H9 (cell line): ENCODE measurements around the gene SLC7A5. TPM values are rescaled to one million over a fixed set of nuclear protein-coding genes. Genes with fewer than 3 reads are reported as not detected.

Source experiments
- DNase-seq: peaks from one replicate; pipeline ENCODE4 v3.0.0-alpha.2; 2017
- H2AFZ ChIP-seq: one replicate; pipeline ENCODE4 v1.6.1; 2013; ENCODE audit warnings: mild to moderate bottlenecking, low read length, control low read depth, moderate library complexity
- H2AK5ac ChIP-seq: 2 replicates; pipeline ENCODE4 v1.6.1; 2013; ENCODE audit warnings: low read length, control low read depth, mixed read lengths; ENCODE audit not compliant: insufficient read length
- H2BK120ac ChIP-seq: one replicate; pipeline ENCODE4 v1.6.1; 2013; ENCODE audit warnings: low read depth, mild to moderate bottlenecking, low read length, control low read depth, inconsistent platforms; ENCODE audit not compliant: poor library complexity, severe bottlenecking
- H2BK12ac ChIP-seq: 2 replicates; pipeline ENCODE4 v1.6.1; 2013; ENCODE audit warnings: low read length, control low read depth, mixed read lengths, low read depth; ENCODE audit not compliant: insufficient read length
- H2BK15ac ChIP-seq: 2 replicates; pipeline ENCODE4 v1.6.1; 2013; ENCODE audit warnings: low read depth, low read length, control low read depth
- H2BK20ac ChIP-seq: one replicate; pipeline ENCODE4 v1.6.1; 2013; ENCODE audit warnings: low read depth, mild to moderate bottlenecking, low read length, control low read depth, inconsistent platforms; ENCODE audit not compliant: poor library complexity, severe bottlenecking
- H2BK5ac ChIP-seq: 2 replicates; pipeline ENCODE4 v1.6.1; 2013; ENCODE audit warnings: low read length, control low read depth, mixed read lengths; ENCODE audit not compliant: insufficient read length
- H3K14ac ChIP-seq: 2 replicates; pipeline ENCODE4 v1.6.1; 2013; ENCODE audit warnings: low read length, control low read depth; ENCODE audit not compliant: insufficient read depth
- H3K18ac ChIP-seq: 2 replicates; pipeline ENCODE4 v1.6.1; 2013; ENCODE audit warnings: low read depth, mild to moderate bottlenecking, mixed read lengths, low read length, control low read depth; ENCODE audit not compliant: insufficient read length
- H3K23ac ChIP-seq: 2 replicates; pipeline ENCODE4 v1.6.1; 2013; ENCODE audit warnings: low read length, control low read depth, mixed read lengths, low read depth; ENCODE audit not compliant: insufficient read length
- H3K23me2 ChIP-seq: 2 replicates; pipeline ENCODE4 v1.6.1; 2013; ENCODE audit warnings: low read depth, mild to moderate bottlenecking, mixed read lengths, low read length, control low read depth; ENCODE audit not compliant: insufficient read length, poor library complexity, severe bottlenecking
- H3K27ac ChIP-seq: 2 replicates; pipeline ENCODE4 v1.5.1; 2013; ENCODE audit warnings: low read length, control low read depth, mixed read lengths, low read depth; ENCODE audit not compliant: insufficient read length
- H3K27me3 ChIP-seq: 2 replicates; pipeline ENCODE4 v1.6.1; 2013; ENCODE audit warnings: low read length, control low read depth, inconsistent platforms; ENCODE audit not compliant: insufficient read depth
- H3K4ac ChIP-seq: 2 replicates; pipeline ENCODE4 v1.6.1; 2013; ENCODE audit warnings: low read depth, mild to moderate bottlenecking, control low read depth, inconsistent platforms, low read length, moderate library complexity
- H3K4me1 ChIP-seq: 2 replicates; pipeline ENCODE4 v1.6.1; 2013; ENCODE audit warnings: low read length, control low read depth, inconsistent platforms; ENCODE audit not compliant: insufficient read depth
- H3K4me2 ChIP-seq: 2 replicates; pipeline ENCODE4 v1.6.1; 2013; ENCODE audit warnings: low read length, control low read depth, mixed read lengths; ENCODE audit not compliant: insufficient read length, insufficient read depth
- H3K56ac ChIP-seq: 2 replicates; pipeline ENCODE4 v1.6.1; 2013; ENCODE audit warnings: low read depth, mild to moderate bottlenecking, mixed read lengths, low read length, control low read depth; ENCODE audit not compliant: insufficient read length
- H3K79me1 ChIP-seq: 2 replicates; pipeline ENCODE4 v1.6.1; 2013; ENCODE audit warnings: low read depth, mild to moderate bottlenecking, moderate library complexity, low read length, control low read depth, inconsistent platforms; ENCODE audit not compliant: insufficient read depth, poor library complexity, severe bottlenecking
- H3K79me2 ChIP-seq: 2 replicates; pipeline ENCODE4 v1.6.1; 2013; ENCODE audit warnings: low read length, control low read depth, inconsistent platforms; ENCODE audit not compliant: insufficient read depth
- H3K9ac ChIP-seq: 2 replicates; pipeline ENCODE4 v1.6.1; 2013; ENCODE audit warnings: low read length, control low read depth, mixed read lengths; ENCODE audit not compliant: insufficient read length; ENCODE audit errors: extremely low read depth
- H3K9me3 ChIP-seq: one replicate; pipeline ENCODE4 v1.6.1; 2013; ENCODE audit warnings: low read depth, low read length, inconsistent platforms; ENCODE audit not compliant: control insufficient read depth
- H3T11ph ChIP-seq: one replicate; pipeline ENCODE4 v1.6.1; 2013; ENCODE audit warnings: mild to moderate bottlenecking, low read length, control low read depth, inconsistent platforms
- H4K20me1 ChIP-seq: one replicate; pipeline ENCODE4 v1.6.1; 2013; ENCODE audit not compliant: control insufficient read depth, insufficient read length, insufficient read depth
- H4K5ac ChIP-seq: 2 replicates; pipeline ENCODE4 v1.6.1; 2013; ENCODE audit warnings: low read depth, mild to moderate bottlenecking, mixed read lengths, low read length, control low read depth; ENCODE audit not compliant: insufficient read length
- H4K8ac ChIP-seq: replicated peaks from 2 replicates; pipeline ENCODE4 v1.6.1; 2013; ENCODE audit warnings: low read length, control low read depth, mixed read lengths, low read depth; ENCODE audit not compliant: insufficient read length
- H4K91ac ChIP-seq: 2 replicates; pipeline ENCODE4 v1.6.1; 2013; ENCODE audit warnings: low read depth, mild to moderate bottlenecking, moderate library complexity, mixed read lengths, low read length, control low read depth; ENCODE audit not compliant: insufficient read length
- H3K27ac Mint-ChIP-seq, 3 experiments: 2 replicates in 2 of 3; 3 replicates in 1 of 3; pipeline ENCODE4 v1.8.0; 2020 to 2021; ENCODE audit warnings: mixed read lengths in 3 of 3, mild to moderate bottlenecking in 1 of 3, moderate library complexity in 1 of 3
- H3K27me3 Mint-ChIP-seq: 2 replicates; pipeline ENCODE4 v1.8.0; 2021; ENCODE audit warnings: low read depth, mild to moderate bottlenecking, moderate library complexity, mixed read lengths
- H3K36me3 Mint-ChIP-seq, 3 experiments: 2 replicates in 2 of 3; 3 replicates in 1 of 3; pipeline ENCODE4 v1.8.0; 2020 to 2021; ENCODE audit warnings: low read depth in 3 of 3, mixed read lengths in 3 of 3; ENCODE audit not compliant: insufficient read depth in 1 of 3
- H3K4me1 Mint-ChIP-seq, 2 experiments: 2 replicates each; pipeline ENCODE4 v1.8.0; 2020; ENCODE audit warnings: mixed read lengths in 2 of 2
- H3K4me3 Mint-ChIP-seq, 2 experiments: 2 replicates in 1 of 2; 3 replicates in 1 of 2; pipeline ENCODE4 v1.8.0; 2020 to 2021; ENCODE audit warnings: mild to moderate bottlenecking in 2 of 2, mixed read lengths in 2 of 2, moderate library complexity in 1 of 2
- H3K9me3 Mint-ChIP-seq, 2 experiments: 2 replicates in 1 of 2; 3 replicates in 1 of 2; pipeline ENCODE4 v1.8.0; 2020; ENCODE audit warnings: mild to moderate bottlenecking in 2 of 2, mixed read lengths in 2 of 2, moderate library complexity in 1 of 2
- CTCF ChIP-seq: fragments of 200-600 bp; sonication (generic); conservative IDR thresholded peaks from 3 replicates; pipeline ENCODE4 v1.8.0; 2021; ENCODE audit warnings: antibody characterized with exemption, mild to moderate bottlenecking
- WGBS: extraction: QIAGEN DNeasy Blood & Tissue Kit; methylation state at CpG from one replicate; pipeline ENCODE4 v1.1.7; 2013; ENCODE audit warnings: missing lambda C conversion rate, low lambda C conversion rate, mixed read lengths; ENCODE audit not compliant: insufficient read length; ENCODE audit errors: extremely low coverage; 5-methylcytosine and 5-hydroxymethylcytosine counted together
- total RNA-seq: library from RNA; stranded (reverse); gene quantifications from 2 replicates; pipeline ENCODE4 v1.2.1, GENCODE V29; 2021

Gene SLC7A5
- total RNA-seq, 1 experiment from 2014 or later: 217 TPM

GRCh38 chr16:87846705-87847466 lies 22.4 kb downstream of the SLC7A5 start:
- no peaks in the 10 kb centered on the region; the same call in 1 of the 2 replicates for H3K4me1 ChIP-seq
- no peak overlapping the region for H2BK5ac ChIP-seq
- H3T11ph ChIP-seq: no peak overlapping the region
- no peak overlapping the region for H2BK15ac ChIP-seq
- H4K5ac ChIP-seq: no peak overlapping the region
- no CpG with 5 or more reads among the region's 25 CpGs for WGBS
- H3K27ac ChIP-seq: no peak overlapping the region
- DNase-seq: no peak
- H3K4me3 Mint-ChIP-seq: no peak overlapping the region
- H3K4me2 ChIP-seq: no peak overlapping the region
- no peak overlapping the region for H3K23ac ChIP-seq
- no peak overlapping the region for H3K9ac ChIP-seq
- H3K9me3 Mint-ChIP-seq: no peaks in the 10 kb centered on the region
- no peaks in the 10 kb centered on the region for H3K23me2 ChIP-seq
- no peaks in the 10 kb centered on the region for H3K27me3 ChIP-seq
- H2BK120ac ChIP-seq: no peak overlapping the region
- H3K27ac Mint-ChIP-seq: no peak overlapping the region; a peak in 1 of 7 replicates
- no peaks in the 10 kb centered on the region; the same call in 1 of the 2 replicates for H3K27me3 Mint-ChIP-seq
- H3K36me3 Mint-ChIP-seq: peaks cover 23 to 71% (median 39%) of the 10 kb centered on the region in 3 experiments
- no peak for TF ChIP-seq CTCF
- H2AK5ac ChIP-seq: no peak overlapping the region
- H3K4ac ChIP-seq: no peak overlapping the region
- H4K8ac ChIP-seq: no peak overlapping the region
- H3K4me1 Mint-ChIP-seq: peaks cover 15 to 44% of the 10 kb centered on the region in 2 experiments
- no peak overlapping the region for H2BK20ac ChIP-seq
- H3K79me2 ChIP-seq: no peaks in the 10 kb centered on the region; the same call in 1 of the 2 replicates
- no peak overlapping the region for H3K18ac ChIP-seq
- H3K9me3 ChIP-seq: no peaks in the 10 kb centered on the region
- H4K20me1 ChIP-seq: peaks cover 2% of the 10 kb centered on the region
- H2AFZ ChIP-seq: no peak overlapping the region
- H3K56ac ChIP-seq: no peak overlapping the region
- no peak overlapping the region for H3K14ac ChIP-seq
- H2BK12ac ChIP-seq: no peak overlapping the region
- no peak overlapping the region for H4K91ac ChIP-seq
- H3K79me1 ChIP-seq: peaks cover 4% of the 10 kb centered on the region
